HL-60 (cell line): ENCODE data around the gene NAPEPLD.

ENCODE experiments used
- POLR2AphosphoS5 ChIP-seq: IDR thresholded peaks from 2 replicates; pipeline ENCODE4 v1.6.1; 2012; ENCODE audit warnings: low read depth
- REST ChIP-seq: IDR thresholded peaks from 2 replicates; pipeline ENCODE4 v1.6.1; 2012; ENCODE audit warnings: low read depth; ENCODE audit not compliant: insufficient replicate concordance

DNA sequence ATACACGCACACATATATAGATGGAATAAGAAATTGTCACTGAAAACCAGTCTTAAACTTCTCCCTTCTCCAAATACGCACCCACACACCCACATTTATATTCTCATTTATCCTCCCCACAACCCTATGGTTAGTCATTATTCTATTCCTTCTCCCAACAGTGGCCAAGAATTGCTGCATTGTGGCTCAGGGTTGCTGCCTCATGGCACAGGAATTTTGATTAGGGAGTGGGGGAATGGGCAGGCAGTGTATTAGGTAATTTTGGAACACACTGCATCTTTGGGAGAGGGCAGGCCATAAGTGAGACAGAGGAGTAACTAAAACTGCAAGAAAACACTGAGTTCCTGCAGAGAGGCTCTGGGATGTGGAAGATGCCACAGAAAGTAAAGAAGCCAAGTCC lies 35.7 kb downstream of the NAPEPLD start:
- TF ChIP-seq POLR2AphosphoS5 (no peak), REST (no peak)
